Measurements from ENCODE around the gene METTL25.

The METTL25 gene

DNA sequence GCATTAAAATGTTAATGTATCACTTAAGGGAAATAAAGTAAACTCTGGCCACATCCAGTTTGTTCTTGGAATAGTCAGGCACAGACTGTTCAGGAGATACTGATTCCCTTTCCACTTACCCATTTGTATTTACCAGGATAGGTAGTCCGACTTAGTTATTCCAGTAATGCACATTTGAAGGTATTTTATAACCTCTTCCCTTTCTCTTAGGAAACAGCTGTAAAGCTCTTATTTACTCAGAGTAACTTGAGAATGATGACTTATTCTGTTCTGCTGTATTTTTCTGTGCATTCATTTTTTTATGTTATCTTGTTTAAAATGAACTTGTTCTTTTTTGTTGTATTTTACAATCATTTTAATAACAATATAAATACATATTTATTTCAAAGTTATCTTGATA, 78.0 kb downstream of the METTL25 start:
- DNase-seq (ENCODE audit: extremely low read depth, low read depth) = no peak
- H3K4me3 ChIP-seq (replicated peaks; ENCODE audit: low read depth, low read length) = no peak overlapping the region
- TF ChIP-seq, protein P1, sequence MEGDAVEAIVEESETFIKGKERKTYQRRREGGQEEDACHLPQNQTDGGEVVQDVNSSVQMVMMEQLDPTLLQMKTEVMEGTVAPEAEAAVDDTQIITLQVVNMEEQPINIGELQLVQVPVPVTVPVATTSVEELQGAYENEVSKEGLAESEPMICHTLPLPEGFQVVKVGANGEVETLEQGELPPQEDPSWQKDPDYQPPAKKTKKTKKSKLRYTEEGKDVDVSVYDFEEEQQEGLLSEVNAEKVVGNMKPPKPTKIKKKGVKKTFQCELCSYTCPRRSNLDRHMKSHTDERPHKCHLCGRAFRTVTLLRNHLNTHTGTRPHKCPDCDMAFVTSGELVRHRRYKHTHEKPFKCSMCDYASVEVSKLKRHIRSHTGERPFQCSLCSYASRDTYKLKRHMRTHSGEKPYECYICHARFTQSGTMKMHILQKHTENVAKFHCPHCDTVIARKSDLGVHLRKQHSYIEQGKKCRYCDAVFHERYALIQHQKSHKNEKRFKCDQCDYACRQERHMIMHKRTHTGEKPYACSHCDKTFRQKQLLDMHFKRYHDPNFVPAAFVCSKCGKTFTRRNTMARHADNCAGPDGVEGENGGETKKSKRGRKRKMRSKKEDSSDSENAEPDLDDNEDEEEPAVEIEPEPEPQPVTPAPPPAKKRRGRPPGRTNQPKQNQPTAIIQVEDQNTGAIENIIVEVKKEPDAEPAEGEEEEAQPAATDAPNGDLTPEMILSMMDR (IDR thresholded peaks at IDR 0.05; ENCODE audit: low read depth, low read length, missing control alignments) = no peak

DNA sequence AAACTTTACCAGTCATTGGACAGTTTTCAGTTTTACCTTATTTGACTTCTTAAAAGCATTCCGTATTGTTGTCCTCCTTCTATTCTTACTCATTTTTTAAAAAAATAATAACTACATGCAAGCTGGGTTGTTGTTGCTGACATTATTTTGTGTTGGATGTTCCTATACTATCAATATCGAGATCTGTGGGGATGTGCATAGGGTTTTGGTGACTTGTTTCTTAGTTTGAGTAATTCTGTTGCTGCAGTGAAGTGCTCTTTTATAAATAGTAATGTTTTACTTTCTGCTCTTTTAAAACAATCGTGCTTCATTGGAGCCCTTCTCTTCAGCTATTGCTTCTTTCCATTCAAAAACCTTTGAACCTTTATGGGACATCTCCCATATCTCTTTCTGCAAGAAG, 79.4 kb downstream of the METTL25 start:
- no peak for DNase-seq (ENCODE audit: extremely low read depth, low read depth)
- TF ChIP-seq, protein P1 (IDR thresholded peaks at IDR 0.05; ENCODE audit: low read depth, low read length, missing control alignments) = no peak
- no peak overlapping the region for H3K4me3 ChIP-seq (replicated peaks; ENCODE audit: low read depth, low read length)

DNA sequence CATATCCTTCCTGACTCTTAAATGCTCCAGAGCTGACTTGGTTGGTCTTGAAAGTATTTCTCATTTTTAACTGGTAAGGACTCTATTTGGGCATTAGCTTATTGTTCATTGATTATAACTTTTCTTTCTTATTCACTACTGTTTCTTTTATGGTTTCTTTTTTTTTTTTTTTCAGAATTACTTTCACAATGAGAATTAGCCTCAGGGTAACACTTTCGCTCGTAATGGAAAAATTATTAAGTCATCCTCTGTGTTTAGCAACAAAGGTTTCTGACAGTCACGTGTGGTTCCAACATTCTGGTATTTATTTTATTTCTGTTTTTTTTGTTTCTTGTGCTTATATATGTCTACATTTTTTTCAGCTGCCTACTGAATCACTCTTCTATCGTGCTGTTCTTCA, 80.0 kb downstream of the METTL25 start:
- H3K4me3 ChIP-seq (replicated peaks; ENCODE audit: low read depth, low read length) = no peak overlapping the region
- TF ChIP-seq, protein P1 (IDR thresholded peaks at IDR 0.05; ENCODE audit: low read depth, low read length, missing control alignments) = no peak
- no peak for DNase-seq (ENCODE audit: extremely low read depth, low read depth)

DNA sequence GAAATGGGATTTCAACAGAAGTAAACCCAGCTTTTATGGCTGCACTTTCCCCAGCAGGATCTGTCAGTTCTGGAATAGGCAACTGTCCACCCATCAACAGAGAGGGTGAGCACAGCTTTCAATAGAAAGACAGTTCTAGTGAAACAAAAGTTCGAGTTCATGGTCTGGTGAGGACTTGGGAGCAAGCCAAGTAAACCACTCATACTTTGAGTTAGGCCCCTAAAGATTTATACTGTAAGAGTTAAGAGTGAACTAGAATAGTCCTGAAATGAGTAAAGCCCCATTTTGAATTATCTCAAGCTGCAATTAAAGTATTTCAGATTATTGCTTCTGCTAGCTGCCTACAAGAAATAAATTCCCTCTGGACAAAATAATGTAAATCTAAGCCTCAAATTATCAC, 82.6 kb downstream of the METTL25 start:
- no peak overlapping the region for H3K4me3 ChIP-seq (replicated peaks; ENCODE audit: low read depth, low read length)
- DNase-seq (ENCODE audit: extremely low read depth, low read depth) = no peak
- TF ChIP-seq, protein P1 (IDR thresholded peaks at IDR 0.05; ENCODE audit: low read depth, low read length, missing control alignments) = no peak

DNA sequence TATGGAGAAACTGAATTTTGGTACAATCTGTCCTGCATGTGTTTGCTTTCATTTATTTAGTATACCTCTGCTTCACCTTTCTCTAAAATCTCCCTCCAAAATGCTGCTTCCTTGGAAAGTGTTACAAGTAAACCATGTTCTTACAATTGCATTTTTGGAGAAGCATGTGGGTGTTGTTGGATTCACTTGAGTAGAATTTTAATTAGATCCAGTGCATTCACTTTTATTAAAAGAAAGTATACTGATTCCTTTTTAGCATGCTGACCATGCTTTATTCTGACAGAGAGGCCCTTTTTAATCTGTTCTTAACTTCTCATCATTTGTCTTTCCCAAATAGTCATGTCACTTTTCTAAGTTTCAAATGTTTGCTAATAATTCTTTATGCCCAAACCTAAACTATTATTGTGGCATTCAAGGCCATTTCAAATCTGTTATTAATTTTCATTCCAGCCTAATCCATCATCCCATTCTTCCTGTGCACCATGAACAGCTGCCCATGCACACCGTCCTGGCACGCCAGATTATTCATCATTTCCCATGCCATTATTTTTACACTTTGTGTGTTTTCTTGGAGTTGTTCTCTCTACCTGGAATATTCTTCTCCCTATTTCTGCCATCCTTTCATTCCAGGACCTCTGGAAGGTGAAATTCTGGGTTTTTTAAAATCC, 90.7 kb downstream of the METTL25 start:
- TF ChIP-seq, protein P1 (IDR thresholded peaks at IDR 0.05; ENCODE audit: low read depth, low read length, missing control alignments) = no peak
- H3K4me3 ChIP-seq (replicated peaks; ENCODE audit: low read depth, low read length) = no peak overlapping the region
- DNase-seq (ENCODE audit: extremely low read depth, low read depth) = no peak

DNA sequence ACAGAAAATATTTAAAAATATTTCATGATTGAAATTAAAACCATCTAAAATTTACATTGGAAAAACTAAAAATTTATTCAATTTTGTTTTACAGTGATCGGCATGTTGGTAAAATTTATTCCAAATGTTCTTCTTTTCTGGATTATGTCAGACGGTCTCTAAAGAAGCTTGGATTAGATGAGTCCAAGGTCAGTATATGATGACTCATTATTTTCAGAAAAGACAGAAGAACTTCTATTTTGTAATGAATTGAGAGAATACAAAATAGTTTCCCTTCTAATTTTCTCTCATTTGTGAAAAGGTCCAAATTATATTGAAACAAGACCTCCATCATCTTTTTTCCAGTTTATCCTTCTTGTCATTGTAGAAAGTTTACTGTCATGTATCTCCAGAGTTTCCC, 98.3 kb downstream of the METTL25 start:
- H3K4me3 ChIP-seq (replicated peaks; ENCODE audit: low read depth, low read length) = no peak overlapping the region
- TF ChIP-seq, protein P1 (IDR thresholded peaks at IDR 0.05; ENCODE audit: low read depth, low read length, missing control alignments) = no peak
- DNase-seq (ENCODE audit: extremely low read depth, low read depth) = no peak

DNA sequence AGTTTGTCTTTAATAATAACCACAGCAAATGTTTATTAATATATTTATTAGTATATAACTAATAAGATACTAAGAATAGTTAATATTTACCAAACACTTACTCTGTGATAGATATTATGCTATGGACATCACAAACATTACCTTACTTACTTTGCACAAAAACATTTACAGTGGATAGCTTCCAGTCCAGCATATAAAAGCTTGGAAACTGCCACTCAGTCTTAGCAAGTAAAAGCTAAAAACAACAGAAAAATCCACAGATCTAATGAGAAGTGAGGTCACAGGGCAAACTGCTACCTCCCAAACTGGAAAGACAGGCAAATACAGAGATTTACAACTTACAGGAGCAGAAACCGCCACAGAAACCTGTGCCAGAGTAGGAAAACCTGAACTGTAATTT, 99.8 kb downstream of the METTL25 start:
- DNase-seq (ENCODE audit: extremely low read depth, low read depth) = no peak
- TF ChIP-seq, protein P1 (IDR thresholded peaks at IDR 0.05; ENCODE audit: low read depth, low read length, missing control alignments) = no peak
- H3K4me3 ChIP-seq (replicated peaks; ENCODE audit: low read depth, low read length) = no peak overlapping the region

Data from HFF-Myc (cell line).